CD4-positive, alpha-beta T cell treated with Interferon gamma for 1 hour (primary cell): ENCODE data around the gene CAPN9.
"Not testable (repeated sequence)": the region's sequence is repeated elsewhere in the genome, so short reads cannot be mapped to it uniquely, and the experiment has no call there.

Experiments
- DNase-seq: peaks from one replicate; pipeline ENCODE4 v3.0.0-alpha.2; 2020

The CAPN9 gene

DNA sequence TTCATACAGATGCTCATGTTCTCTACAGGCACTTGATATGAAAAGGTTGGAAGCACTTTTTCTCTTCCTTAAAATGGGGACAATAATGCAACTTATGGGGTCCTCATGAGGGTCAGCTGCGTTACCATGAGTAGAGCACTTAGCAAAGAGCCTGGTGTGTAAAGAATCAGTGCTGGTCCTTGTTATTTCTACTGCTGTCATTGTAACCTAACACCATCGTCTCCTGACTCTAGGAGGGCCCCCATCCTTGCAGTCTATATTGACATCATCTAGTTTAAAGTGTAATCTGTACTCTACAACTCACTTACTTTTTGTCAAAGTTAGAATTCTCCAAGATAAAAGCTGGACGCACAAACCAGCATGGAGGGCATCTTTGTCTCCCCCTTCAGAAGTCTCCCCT, 2.4 kb downstream of the CAPN9 start:
- no peak for DNase-seq

- no peak for DNase-seq
These were observed 3.4 kb downstream of the CAPN9 start for GRCh38 chr1:230750576-230750975.

DNA sequence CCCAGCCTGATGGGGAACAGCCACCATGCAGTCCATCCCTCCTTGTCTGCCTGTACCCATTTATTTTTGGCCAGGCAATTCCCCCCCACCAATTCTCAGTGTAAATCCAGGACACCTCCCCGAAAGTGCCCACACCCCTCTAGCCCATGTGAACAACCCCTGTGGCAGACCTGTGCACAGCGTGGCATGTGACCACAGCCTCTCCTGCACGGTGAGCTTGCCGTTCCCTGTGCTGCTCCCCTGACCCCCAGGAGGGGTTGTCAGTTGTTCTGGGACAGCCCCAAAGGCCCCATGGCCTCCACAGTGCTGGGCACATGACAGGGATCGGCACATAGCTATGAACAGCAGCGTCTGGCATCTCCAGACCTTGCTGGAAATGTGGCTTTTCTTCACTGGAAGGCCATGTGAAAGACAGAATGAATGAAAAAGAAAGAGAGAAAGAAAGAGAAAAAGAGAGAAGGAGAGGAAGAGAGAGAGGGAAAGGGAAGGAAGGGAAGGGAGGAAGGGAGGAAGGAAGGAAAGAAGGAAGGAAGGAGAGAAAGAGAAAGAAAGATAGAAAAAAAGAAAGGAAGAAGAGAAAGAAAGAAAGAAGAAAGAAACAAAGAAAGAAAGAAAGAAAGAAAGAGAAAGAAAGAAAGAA, 3.9 kb downstream of the CAPN9 start:
- no peak for DNase-seq

- DNase-seq, result no peak
These were observed 5.2 kb downstream of the CAPN9 start for GRCh38 chr1:230752407-230752806.

DNA sequence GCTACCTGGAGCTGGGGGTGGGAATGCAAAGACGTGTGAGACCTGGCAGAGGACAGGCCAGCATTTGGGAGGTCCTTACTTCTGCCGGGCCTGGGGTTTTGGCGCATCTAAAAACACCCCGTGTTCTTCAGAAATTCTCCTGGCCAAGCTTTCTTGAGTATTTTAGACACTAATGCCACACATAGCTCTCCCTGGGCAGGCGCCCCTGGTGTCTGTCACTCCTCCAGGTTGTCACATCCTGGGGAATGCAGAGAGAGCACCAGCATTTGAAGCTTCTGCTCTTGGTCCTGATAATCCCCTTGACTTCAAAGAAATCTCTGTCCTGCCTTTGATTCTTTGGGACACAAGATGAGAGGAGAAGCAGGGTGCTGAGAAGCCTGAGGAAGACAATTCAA, 6.0 kb downstream of the CAPN9 start:
- DNase-seq, result no peak

DNA sequence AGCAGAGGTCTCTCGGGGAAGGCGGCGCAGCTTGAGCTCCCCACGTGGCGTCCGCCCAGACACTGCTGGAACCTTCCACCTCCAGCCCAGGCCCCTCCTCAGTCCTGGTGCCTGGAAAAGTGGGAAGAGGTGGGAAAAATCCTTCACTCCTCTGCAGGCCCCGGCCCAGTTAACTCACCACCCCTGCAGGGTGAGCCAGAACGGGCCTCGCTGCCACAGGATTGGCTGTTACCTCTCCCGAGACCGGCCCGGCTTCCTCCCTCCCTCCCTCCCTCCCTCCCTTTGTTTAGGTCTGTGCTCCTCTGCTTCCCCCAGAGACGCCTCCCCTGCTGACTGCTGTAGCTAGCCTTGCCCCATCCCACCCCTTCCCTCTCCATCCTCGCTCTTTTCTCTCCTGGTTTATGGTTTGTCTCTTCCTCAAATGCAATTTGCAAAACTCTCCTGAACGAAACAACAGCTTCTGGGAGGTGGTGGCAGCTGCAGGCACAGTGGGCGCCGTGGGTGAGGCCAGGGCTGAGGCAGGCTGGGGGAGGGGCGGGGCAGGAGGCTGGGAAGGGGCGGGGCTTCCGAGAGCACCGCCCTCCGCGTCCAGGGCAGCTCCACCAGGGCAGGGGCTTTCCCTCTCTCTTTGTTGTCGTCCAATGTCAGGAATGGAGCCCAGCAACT, 6.5 kb downstream of the CAPN9 start:
- no peak for DNase-seq

DNA sequence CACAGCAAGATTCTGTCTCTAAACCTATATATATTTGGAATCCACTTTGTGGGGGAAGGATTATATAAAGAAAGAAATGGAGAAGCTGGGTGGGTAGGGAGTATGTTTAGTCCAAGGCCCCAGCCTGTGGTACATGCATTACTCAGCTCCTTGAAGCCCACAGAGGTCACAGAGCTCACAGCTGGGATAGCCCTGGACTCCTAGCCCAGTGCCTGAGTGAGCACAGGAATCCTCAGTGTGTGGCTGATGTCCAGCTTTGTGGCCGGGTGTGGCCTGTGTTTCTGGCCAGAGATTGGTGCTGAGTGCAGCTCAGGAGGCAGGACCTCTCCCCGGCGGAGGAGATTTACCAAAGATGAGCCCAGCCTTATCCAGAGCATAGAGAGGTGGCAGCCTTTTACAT, 7.6 kb downstream of the CAPN9 start:
- no peak for DNase-seq

GRCh38 chr1:230757856-230758708, 10.9 kb downstream of the CAPN9 start:
- no peak for DNase-seq

DNA sequence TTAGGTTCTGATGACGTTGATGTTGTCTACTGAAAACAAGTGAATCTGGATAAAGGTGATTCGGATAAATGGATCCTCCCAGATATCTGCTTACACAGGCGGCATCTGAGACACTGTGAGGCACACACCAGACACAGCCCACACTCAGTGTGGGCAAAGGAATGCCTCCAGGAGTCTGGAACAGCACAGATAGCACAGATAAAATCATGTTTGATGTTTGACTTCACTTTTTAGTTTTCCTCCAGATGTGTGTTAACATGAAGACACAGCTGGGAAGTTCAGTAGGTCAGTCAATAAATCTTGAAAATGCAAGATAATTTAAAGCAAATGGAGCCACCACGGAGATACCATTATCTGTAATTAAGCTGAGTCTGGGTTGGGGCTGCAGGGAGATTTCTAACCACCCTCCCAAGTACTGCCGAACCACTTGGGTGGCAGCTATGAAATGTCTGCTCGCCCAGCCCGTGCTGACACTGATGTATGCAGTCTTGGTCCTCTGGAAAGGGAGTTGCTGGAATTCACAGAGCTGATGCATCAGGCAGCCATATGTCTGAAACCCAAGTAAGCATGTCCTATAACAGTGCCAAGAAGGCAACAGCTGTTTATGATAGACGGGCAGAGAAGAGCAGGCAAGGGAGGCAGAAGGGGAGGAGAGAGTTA, 11.7 kb downstream of the CAPN9 start:
- DNase-seq, result no peak

DNA sequence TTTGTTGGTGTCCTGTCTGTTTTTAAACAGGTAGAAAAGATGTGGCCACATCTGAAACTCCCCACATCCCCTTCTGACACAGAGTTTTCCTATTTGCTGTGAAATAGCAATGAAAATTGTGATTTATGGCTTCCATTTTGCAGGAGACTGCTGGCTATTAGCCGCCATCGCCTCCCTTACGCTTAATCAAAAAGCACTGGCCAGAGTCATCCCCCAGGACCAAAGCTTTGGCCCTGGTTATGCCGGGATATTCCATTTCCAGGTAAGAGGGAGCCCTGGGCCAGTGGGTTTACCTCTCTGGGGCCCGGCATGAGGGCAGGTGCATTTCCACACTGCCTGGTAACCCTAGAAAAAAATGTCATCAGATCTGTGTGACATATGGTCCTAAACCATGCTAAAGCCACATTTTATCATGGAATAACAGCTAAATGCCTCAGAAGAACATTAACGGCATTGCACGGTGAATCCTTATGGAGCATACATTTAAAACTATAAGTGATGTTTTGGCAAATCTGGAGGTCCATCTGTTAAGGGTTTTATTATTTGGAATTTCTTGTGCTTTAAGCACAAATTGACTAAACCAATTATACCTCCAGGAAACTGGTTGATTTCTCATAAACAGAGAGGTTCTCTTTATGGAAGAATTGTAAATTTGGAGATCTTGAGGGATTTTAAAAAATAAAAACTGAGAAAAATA, 12.3 kb downstream of the CAPN9 start:
- no peak for DNase-seq

- no peak for DNase-seq
These were observed 13.2 kb downstream of the CAPN9 start for GRCh38 chr1:230760360-230760827.

GRCh38 chr1:230761443-230762167, 14.4 kb downstream of the CAPN9 start:
- no peak for DNase-seq

DNA sequence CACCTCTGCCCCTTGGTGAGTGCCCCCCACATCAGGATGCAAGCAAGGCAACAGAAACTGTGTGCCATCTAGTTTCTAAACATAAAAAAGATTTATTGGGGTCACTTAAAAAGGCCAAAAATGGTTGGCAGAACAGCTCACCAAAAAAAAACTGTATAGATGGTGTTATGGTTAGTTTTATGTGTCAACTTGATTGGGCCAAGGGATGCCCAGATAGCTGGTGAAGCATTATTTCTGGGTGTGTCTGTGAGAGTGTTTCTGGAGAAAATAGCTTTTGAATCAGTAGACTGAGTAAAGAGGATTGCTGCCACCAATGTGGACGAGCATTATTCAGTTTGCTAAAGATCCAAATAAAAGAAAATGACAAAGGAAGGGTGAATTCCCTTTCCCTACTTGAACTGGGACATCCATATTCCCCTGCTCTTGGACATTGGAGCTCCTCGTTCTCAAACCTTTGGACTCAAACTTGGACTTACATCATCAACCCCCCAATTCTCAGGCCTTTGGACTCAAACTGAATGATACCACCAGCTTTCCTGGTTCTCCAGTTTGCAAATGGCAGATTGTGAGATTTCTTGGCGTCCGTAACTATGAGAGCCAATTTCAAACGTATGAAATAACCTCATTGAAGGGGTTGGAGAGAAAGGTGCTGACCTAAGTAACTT, 16.9 kb downstream of the CAPN9 start:
- DNase-seq, result no peak

DNA sequence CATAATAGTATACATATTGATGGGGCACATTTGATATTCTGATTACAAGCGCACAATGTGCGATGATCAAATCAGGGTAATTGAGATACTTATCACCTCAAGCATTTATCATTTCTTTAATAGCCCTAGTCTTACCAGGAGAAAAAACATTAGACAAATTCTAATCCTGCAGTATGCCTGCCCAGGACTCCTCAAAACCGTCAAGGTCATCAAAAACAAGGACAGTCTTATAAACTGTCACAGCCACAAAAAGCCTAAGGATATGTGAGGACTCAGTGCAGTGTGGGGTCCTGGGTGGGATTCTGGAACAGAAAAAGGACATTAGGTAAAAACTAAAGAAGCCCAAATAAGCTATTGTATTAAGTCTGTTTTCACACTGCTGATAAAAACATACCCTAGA, 19.1 kb downstream of the CAPN9 start:
- DNase-seq, result no peak

DNA sequence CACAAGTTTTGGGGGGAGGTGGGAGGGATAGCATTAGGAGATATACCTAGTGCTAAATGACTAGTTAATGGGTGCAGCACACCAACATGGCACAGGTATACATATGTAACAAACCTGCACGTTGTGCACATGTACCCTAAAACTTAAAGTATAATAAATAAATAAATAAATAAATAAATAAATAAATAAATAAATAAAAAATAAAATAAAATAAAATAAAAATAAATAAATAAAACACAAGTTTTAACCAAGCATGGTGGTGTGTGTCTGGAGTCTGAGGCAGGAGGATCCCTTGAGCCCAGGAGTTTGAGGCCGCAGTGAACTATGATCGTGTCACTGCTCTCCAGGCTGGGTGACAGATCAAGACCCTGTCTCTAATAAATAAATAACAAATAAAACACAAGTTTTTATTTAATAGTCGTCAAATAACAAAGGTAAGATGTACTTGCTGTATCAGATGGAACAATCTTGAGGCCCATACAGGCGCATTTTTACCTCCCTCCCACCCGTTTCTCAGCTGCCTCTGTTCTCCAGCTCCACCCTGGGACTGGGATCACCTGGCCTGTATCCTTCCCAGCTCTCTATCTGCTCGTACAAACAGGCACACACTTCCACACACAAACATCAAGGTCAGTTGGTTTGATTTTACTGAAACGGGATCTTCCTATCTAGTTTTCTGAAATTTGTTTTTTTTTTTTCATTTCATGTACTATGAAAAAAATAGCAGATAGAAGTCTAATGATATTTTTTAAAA, 20.8 kb downstream of the CAPN9 start:
- not testable (repeated sequence) for DNase-seq

DNA sequence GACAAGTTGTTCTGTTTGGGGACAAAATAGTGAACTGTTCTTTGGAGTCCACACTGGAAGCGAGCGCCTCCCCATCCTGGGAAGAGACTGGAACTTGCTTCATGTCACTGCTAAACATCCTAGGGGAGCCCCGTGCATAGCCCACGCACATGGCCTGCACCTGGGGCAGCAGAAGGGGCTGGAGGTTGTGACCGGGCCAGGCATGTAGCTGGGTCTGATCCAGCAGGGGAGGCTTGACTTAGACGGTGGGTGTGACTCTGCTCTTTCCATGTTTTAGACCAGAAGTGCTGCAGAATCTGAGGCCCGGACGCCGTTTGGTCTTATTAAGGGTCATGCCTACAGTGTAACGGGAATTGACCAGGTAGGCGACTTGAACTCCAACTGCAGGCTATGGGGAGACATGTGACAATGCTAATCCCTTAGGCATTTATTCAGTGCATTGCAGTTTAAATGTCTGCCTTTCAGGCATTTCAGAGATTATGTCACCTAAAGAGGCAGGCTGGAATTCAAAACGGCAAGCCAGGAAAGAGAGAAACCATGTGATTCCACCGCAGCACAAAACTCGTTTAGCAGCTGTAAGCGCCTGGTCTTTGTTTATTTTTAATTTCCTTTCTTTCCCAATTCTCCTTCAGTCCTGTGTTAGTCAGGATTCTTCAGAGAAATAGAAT, 21.8 kb downstream of the CAPN9 start:
- DNase-seq, result no peak

GRCh38 chr1:230770317-230770716, 23.1 kb downstream of the CAPN9 start:
- DNase-seq, result no peak

DNA sequence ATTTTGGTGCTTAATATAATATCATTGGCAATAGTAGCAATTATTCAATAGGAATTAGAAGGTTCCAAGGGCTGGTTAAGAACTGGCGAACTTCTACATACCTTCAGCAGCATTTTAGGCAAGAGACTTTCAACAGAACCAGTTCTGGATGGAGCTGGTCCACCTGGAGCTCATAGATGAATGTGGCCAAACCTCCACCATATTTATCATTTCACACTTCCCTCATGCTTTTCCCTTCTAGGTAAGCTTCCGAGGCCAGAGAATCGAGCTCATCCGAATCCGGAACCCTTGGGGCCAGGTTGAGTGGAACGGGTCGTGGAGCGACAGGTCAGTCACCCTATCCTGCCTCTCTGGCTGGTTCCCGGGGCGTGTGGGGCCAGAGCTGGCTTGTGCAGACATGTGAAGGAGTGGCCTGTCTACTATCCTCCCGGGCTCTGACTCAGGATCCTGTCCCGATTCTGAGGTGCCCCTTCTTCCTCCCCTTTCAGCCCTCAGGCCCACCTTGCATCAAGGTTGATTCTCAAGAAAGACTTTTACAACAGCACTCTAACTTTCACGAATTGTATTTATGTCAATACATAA, 24.7 kb downstream of the CAPN9 start:
- DNase-seq, result no peak
